Spinal cord (tissue), 10 donors: ENCODE measurements around the gene DHX29. TPM values are rescaled to one million over a fixed set of nuclear protein-coding genes. Genes with fewer than 3 reads are reported as not detected.

Experiments
- DNase-seq, 6 donors: peaks; one replicate each; pipeline versions ENCODE4 v3.0.0 to v3.0.0-alpha.2; 2013 to 2015; ENCODE audit warnings: low spot score in 6 of 6, low read depth in 4 of 6
- H3K27ac ChIP-seq: one replicate; pipeline ENCODE4 v1.5.1; 2013; ENCODE audit warnings: low read depth, low read length, control low read depth
- H3K27me3 ChIP-seq: one replicate; pipeline ENCODE4 v1.6.1; 2013; ENCODE audit warnings: low read length; ENCODE audit not compliant: control insufficient read depth, insufficient read depth
- H3K36me3 ChIP-seq: one replicate; pipeline ENCODE4 v1.6.1; 2013; ENCODE audit warnings: low read length; ENCODE audit not compliant: control insufficient read depth, insufficient read depth
- H3K4me1 ChIP-seq: one replicate; pipeline ENCODE4 v1.6.1; 2013; ENCODE audit warnings: low read length; ENCODE audit not compliant: control insufficient read depth, insufficient read depth
- H3K4me3 ChIP-seq: one replicate; pipeline ENCODE4 v1.5.1; 2013; ENCODE audit warnings: low read depth, low read length, control low read depth
- H3K9me3 ChIP-seq: one replicate; pipeline ENCODE4 v1.6.1; 2013; ENCODE audit warnings: low read length; ENCODE audit not compliant: control insufficient read depth, insufficient read depth
- WGBS: methylation state at CpG from one replicate; pipeline ENCODE4 v1.1.5; 2013; ENCODE audit warnings: missing lambda C conversion rate; ENCODE audit not compliant: insufficient coverage; 5-methylcytosine and 5-hydroxymethylcytosine counted together
- polyA plus RNA-seq, 2 donors: library from polyadenylated mRNA; unstranded; fragments of 120-200 nt; gene quantifications; one replicate each; pipeline ENCODE4 v1.2.1, GENCODE V29; 2013; ENCODE audit not compliant: insufficient read length in 2 of 2
- total RNA-seq, 2 donors: library from RNA; depleted of rRNA in 1 of 2; stranded (reverse); fragments of 120-200 nt in 1 of 2; fragments of >200 nt in 1 of 2; gene quantifications; one replicate each; pipeline versions ENCODE4 v1.2.3 to v1.2.4, GENCODE V29; 2013 to 2014
- donor health status: healthy.

The DHX29 gene
- total and polyA plus RNA-seq, 4 donors = 22.3 to 43.3 (median 28.3) TPM

- H3K9me3 ChIP-seq = no peaks in the 10 kb centered on the region
- no peak overlapping the region for H3K27ac ChIP-seq
- peaks cover 2% of the 10 kb centered on the region for H3K36me3 ChIP-seq
- WGBS = 92% methylated on average over 3 of the region's 4 CpGs
- no peaks in the 10 kb centered on the region for H3K27me3 ChIP-seq
- no peak overlapping the region for H3K4me3 ChIP-seq
- no peaks in the 10 kb centered on the region for H3K4me1 ChIP-seq
- DNase-seq = no peak
These were observed 4.2 kb downstream of the DHX29 start for GRCh38 chr5:55303238-55303690.

GRCh38 chr5:55300890-55301289 is 6.6 kb downstream of the DHX29 start:
- Histone ChIP-seq H3K36me3 (peaks cover 2% of the 10 kb centered on the region), H3K9me3 (no peaks in the 10 kb centered on the region), H3K4me3 (no peak overlapping the region), H3K27ac (no peak overlapping the region), H3K4me1 (no peaks in the 10 kb centered on the region), H3K27me3 (no peaks in the 10 kb centered on the region)
- no CpG with 5 or more reads among the region's 2 CpGs for WGBS
- no peak for DNase-seq

GRCh38 chr5:55294935-55295334 is 12.6 kb downstream of the DHX29 start:
- Histone ChIP-seq H3K27me3 (no peaks in the 10 kb centered on the region), H3K9me3 (no peaks in the 10 kb centered on the region), H3K27ac (no peak overlapping the region), H3K4me1 (no peaks in the 10 kb centered on the region), H3K4me3 (no peak overlapping the region), H3K36me3 (peaks cover 16% of the 10 kb centered on the region)
- no CpG with 5 or more reads among the region's 1 CpG for WGBS
- DNase-seq = no peak

- Histone ChIP-seq H3K27me3 (no peaks in the 10 kb centered on the region), H3K4me3 (no peak overlapping the region), H3K4me1 (no peaks in the 10 kb centered on the region), H3K9me3 (no peaks in the 10 kb centered on the region), H3K36me3 (peaks cover 33% of the 10 kb centered on the region), H3K27ac (no peak overlapping the region)
- no peak for DNase-seq
- no CpG with 5 or more reads among the region's 2 CpGs for WGBS
These were observed 16.5 kb downstream of the DHX29 start for GRCh38 chr5:55290991-55291390.

DNA sequence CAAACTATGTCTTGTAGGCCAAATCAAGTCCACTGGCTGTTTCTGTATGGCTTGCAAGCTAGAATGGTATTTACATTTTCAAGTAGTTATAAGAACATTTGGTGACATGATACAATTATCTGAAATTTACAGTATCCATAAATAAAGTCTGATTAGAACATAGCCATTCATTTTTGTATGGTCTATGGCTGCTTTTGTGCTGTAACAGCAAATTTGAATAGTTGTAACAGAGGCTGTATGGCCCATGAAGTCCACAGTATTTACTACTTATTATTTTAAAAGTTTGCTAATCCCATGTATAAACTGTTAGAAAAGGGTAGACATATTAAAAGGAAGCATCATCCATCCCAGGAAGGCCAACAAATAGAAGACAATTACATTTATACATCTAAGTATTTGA is 17.7 kb downstream of the DHX29 start:
- Histone ChIP-seq H3K36me3 (peaks cover 33% of the 10 kb centered on the region), H3K4me3 (no peak overlapping the region), H3K4me1 (no peaks in the 10 kb centered on the region), H3K27ac (no peak overlapping the region), H3K27me3 (no peaks in the 10 kb centered on the region), H3K9me3 (no peaks in the 10 kb centered on the region)
- DNase-seq = no peak

DNA sequence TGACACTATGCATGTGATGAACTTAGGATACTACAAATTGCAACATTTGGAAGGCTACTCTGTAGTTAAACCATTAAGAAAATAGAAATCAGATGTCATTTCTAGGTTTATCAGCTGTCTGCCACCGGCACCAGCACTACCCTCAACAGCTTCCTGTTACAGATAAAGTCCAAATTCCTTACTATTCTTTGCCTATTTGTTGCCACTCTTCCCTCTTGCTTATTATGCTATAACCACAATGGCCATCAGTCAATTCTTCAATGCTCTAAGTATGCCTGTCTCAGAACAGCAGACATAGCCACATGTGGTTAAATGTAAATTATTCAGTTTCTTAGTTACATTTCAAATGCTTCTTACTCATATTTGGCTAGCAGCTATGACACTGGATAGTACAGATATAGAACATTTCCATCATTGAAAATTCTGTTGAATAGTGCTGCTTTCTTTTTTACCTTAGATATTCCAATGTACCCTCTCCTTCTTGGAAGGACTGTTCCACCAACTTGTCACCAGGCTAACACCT is 21.0 kb downstream of the DHX29 start:
- Histone ChIP-seq H3K9me3 (no peaks in the 10 kb centered on the region), H3K36me3 (peaks cover 23% of the 10 kb centered on the region), H3K4me3 (no peak overlapping the region), H3K27me3 (no peaks in the 10 kb centered on the region), H3K27ac (no peak overlapping the region), H3K4me1 (no peaks in the 10 kb centered on the region)
- DNase-seq = no peak
- 100% methylated on average over 1 of the region's 1 CpG for WGBS

DNA sequence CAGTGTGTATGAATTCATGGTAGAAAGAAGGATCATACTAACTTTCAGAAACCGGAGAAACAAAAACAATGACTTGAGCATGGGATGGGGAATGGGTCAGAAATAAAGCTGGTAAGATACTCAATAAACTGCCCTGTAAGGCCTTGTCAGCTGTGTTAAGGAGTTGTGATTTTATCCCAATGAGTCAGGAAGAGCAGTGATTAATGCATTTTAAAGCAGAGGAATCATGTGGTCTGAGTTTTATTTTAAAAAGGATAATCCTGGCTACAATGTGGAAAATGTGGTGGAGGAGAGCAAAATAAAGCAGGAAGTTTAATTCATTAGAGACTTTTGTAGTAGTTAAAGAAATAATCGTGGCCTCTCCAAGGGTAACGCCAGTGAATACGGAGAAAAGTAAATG is 28.7 kb downstream of the DHX29 start:
- no peak overlapping the region for H3K27ac ChIP-seq
- peaks cover 13% of the 10 kb centered on the region for H3K36me3 ChIP-seq
- no peaks in the 10 kb centered on the region for H3K9me3 ChIP-seq
- WGBS = 100% methylated on average over 4 of the region's 4 CpGs
- DNase-seq = no peak
- no peaks in the 10 kb centered on the region for H3K4me1 ChIP-seq
- no peak overlapping the region for H3K4me3 ChIP-seq
- H3K27me3 ChIP-seq = no peaks in the 10 kb centered on the region

GRCh38 chr5:55276771-55277170 is 30.7 kb downstream of the DHX29 start:
- no peaks in the 10 kb centered on the region for H3K4me1 ChIP-seq
- H3K36me3 ChIP-seq = peaks cover 19% of the 10 kb centered on the region
- H3K9me3 ChIP-seq = no peaks in the 10 kb centered on the region
- DNase-seq = no peak
- H3K27ac ChIP-seq = no peak overlapping the region
- H3K27me3 ChIP-seq = no peaks in the 10 kb centered on the region
- H3K4me3 ChIP-seq = no peak overlapping the region
- 100% methylated on average over 1 of the region's 1 CpG for WGBS

GRCh38 chr5:55258339-55258738 is 49.2 kb downstream of the DHX29 start:
- H3K9me3 ChIP-seq = no peaks in the 10 kb centered on the region

GRCh38 chr5:55254802-55255201 is 52.7 kb downstream of the DHX29 start:
- no CpG with 5 or more reads among the region's 4 CpGs for WGBS
- Histone ChIP-seq H3K36me3 (peaks cover 10% of the 10 kb centered on the region), H3K4me3 (no peak overlapping the region), H3K9me3 (no peaks in the 10 kb centered on the region), H3K4me1 (no peaks in the 10 kb centered on the region), H3K27ac (no peak overlapping the region), H3K27me3 (no peaks in the 10 kb centered on the region)
- no peak for DNase-seq

More at GRCh38 chr5:55258339-55258738, 49.2 kb downstream of the DHX29 start:
- Histone ChIP-seq H3K36me3 (peaks cover 14% of the 10 kb centered on the region), H3K27ac (no peak overlapping the region), H3K4me3 (no peak overlapping the region), H3K4me1 (no peaks in the 10 kb centered on the region), H3K27me3 (no peaks in the 10 kb centered on the region)
- no CpG with 5 or more reads among the region's 3 CpGs for WGBS
- DNase-seq = no peak
